GM18517 (cell line): ENCODE results near the gene RAD51B.

Experiments used
- ATAC-seq: cut with Tn5 transposase; IDR thresholded peaks from one replicate; pipeline ENCODE4 v1.9.1; 2021; ENCODE audit warnings: mild to moderate bottlenecking, moderate library complexity; ENCODE audit not compliant: unreplicated experiment

RAD51B gene

DNA sequence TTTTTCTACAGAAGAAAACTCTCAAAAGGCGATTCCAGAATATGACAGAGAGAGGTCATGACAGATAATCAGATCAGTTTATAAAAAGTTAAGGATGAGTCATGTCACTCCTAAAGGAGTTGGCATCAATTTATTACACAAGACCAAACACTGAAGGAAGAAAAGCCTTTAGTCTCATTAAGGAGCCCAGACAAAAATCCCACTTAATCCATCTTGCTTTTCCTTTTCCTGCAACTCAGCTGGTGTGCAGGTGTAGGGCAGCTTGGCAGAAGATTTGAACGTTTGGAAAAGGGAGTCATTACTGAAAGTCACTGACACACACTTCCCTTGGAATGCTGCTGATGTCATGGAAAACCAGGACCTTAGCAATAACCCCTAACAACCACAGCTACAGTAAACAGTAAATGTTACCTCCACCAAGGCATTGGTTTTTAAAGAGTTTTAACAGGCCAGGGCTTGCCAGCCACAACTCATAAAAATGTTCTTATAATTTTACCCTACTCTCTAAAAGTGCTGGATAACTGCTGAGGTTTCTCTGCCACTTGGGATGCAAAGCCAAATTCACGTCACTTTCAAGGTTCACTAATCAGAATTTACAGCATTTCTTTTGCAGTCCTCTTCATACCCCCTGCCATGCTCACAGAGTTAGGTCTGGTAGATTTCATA lies 320.6 kb downstream of the RAD51B start:
- ATAC-seq: no peak

GRCh38 chr14:68140806-68141205 lies 321.2 kb downstream of the RAD51B start:
- ATAC-seq: no peak

GRCh38 chr14:68141281-68142088 lies 321.9 kb downstream of the RAD51B start:
- no peak for ATAC-seq

DNA sequence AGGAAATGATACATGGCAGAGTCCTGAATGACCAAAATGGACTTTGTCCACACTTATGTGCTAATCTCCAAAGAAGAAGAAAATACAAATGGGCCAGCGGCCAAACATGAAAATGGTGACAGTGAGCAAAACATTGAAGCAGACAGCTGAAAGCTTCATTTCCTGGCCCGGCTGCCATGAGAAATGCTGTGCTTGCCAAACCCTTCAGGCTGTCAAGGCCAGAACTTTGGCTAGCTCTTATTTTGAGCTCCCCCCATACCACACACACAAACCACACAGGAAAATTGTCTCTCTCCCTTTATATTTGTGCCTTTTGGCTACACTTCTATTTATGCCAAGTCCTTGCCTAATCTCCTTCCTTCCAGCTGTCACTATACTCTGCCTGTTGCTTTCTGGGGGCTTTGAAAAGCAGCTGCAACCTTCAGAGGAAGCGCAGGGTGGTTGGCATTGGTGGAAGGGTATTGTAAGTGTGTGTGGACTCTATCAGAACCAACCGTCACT lies 323.8 kb downstream of the RAD51B start:
- no peak for ATAC-seq

GRCh38 chr14:68144051-68144681 lies 324.6 kb downstream of the RAD51B start:
- ATAC-seq: no peak

GRCh38 chr14:68145036-68145435 lies 325.5 kb downstream of the RAD51B start:
- no peak for ATAC-seq

- no peak for ATAC-seq
Observed at GRCh38 chr14:68145539-68145938, 326.0 kb downstream of the RAD51B start.

DNA sequence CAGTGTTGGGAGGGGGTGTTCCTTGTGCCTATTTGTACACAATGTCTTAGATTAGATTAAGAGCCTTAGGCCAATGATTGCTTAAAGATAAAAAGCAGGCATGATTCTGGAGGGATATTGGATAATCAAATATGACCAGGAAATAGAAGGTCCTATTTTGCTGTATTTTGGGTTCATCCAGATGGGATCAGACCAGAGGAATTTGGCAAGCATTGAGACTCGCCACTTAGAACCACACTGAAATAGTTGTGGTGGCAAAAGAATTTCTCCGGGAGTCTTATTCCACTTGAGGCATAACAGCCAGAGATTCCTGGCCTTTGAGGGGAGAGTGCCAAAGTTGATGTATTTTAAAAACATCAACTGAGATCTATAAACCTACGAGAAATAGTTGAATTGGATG lies 327.2 kb downstream of the RAD51B start:
- no peak for ATAC-seq

DNA sequence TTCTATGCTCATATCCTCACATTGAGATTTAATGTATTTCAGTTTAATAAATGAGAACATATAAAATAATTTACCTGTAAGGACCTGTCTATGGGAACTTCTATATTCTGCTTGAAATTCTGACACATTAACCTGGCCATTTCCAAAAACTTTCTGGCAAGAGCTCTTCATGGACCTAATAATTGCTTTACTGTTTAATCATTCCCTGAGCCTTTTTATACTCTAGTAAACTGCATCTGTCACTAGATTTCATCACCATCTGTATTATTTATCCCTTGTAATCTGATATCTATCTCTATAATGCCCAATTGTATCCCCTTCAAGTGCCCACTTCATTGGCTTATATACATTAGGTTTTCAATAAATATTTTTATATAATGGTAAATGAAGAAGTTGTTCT lies 327.7 kb downstream of the RAD51B start:
- ATAC-seq: no peak

- no peak for ATAC-seq
Observed at GRCh38 chr14:68148276-68148675, 328.7 kb downstream of the RAD51B start.

GRCh38 chr14:68148763-68149162 lies 329.2 kb downstream of the RAD51B start:
- no peak for ATAC-seq

DNA sequence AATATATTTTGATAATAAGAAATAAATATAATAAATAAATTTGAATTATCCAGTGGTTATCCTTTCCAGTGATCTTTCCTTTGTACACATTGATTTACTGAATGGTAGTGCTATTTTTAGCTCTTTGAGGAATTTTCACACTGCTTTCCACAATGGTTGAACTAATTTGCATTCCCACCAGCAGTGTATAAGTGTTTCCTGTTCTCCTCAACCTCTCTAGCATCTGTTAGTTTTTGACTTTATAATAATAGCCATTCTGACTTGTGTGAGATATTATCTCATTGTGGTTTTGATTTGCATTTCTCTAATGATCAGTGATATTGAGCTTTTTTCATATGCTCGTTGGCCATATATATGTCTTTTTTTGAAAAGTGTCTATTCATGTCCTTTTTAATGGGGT lies 333.7 kb downstream of the RAD51B start:
- ATAC-seq: no peak

DNA sequence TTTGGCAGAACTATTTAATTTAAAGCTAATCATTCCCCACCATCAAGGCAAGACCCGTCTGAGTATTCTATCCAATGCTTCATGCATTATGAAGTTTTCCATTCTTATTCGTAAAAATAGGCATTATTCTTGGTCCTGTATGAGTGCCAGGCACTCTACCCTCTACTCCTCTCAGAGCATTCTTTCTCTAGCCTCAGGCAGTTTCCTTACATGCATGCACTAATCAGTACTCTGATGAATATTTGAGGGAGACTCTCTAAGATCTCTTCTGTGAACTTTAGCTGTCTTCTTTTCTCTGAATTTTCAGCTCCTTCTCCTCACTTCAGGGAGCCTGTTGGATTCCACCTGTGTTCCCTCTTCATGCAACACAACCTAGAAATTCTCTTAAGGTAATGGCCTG lies 334.7 kb downstream of the RAD51B start:
- no peak for ATAC-seq

DNA sequence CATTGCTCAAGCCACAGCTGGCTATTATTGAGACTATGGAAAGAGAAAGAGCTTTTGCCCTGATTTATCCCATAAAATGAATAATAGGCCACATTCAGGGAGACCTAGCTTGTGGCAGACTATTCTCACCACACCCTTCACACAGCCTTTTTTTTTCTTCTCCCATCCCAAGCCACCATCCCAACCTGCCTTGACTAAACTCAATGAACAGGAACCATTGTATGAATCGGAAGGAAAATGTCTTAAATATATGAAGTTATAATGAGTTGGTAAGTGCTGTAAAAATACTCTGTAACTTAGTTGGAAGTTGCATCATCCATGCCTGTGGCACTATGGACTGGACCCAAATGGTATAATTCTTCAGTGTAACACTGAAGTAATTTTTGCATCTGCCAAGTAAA lies 338.4 kb downstream of the RAD51B start:
- no peak for ATAC-seq

DNA sequence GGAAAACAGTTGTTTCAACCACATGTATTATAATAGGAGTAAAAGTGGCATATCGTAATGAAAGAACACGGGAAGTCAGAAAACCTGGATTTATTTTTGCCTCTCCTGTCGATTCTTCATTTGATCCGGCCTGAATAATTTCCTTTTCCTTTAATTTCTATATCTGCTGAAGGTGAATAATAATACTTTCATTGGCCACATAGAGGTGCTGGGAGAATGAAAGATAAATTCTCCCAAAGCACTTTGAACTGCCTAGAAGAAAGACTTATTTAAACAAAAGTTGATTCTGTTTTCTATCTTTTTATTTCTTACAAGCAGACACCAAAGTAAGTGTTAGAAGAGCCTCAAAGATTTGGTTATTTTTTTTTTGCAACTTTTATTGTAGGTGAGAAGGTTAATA lies 339.1 kb downstream of the RAD51B start:
- no peak for ATAC-seq

DNA sequence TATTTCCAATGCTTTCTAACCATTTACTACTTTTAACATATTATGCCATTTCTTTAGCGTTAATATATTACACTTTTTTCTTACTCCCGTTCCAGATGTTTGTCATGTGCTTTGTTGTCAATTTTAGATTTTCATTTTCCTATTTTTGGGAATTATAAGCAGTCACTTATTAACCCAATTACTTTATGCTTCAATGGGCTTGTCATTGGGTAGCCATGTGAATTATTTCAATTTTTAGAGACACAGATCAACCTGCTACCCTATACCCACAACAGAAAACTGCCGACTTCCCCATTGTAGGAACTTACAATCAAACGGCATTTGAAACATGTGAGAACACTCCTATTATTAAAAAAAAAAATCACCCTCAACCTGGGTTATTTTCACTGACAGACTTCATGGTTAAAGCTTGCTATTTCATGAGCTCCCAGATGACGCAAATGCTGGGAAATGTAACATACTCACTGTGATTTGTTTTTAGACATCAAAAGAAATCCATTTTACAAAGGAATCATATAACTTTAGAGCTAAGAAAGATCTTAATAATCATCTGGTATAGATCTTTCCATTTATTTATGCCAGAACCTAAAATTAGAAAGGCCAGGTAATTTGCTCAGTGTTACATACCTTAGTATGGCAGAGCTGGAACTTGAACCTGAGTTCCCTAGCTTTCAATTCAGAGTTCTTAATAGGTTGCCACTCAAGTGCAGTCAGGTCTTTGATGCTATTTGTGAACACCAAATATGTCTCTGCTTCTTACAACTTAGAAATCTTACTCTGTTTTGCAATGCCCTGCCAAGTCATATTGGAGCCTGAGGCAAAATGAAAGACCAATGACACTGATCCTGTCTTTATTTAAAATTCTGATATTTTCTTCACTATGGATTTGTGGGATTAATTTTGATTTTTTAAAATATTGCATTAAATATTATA lies 340.4 kb downstream of the RAD51B start:
- ATAC-seq: no peak

- no peak for ATAC-seq
Observed at GRCh38 chr14:68160779-68161546, 341.4 kb downstream of the RAD51B start.

GRCh38 chr14:68162887-68163286 lies 343.3 kb downstream of the RAD51B start:
- ATAC-seq: no peak

DNA sequence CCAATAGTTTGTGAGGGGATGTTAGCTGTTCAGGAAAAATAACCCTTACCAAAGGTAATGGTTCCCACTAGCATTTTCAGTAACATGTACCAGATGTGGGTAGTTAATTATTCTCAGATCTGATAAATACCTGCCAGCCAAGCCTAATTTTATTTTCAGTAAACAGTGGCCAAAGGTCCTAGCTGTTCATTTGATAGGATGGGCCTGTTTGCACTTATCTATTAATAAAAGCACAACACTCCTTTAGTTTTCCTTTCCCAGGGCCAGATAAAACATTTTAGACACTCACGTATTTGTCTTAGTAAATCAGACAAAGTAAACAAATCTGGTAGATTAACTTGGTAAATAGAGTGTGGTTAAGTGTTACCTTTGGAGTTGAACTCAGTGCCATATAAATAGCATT lies 345.1 kb downstream of the RAD51B start:
- no peak for ATAC-seq

GRCh38 chr14:68165274-68165843 lies 345.8 kb downstream of the RAD51B start:
- ATAC-seq: no peak
